ENCODE results near the gene VPS37D.
"Not testable (repeated sequence)": the region's sequence is repeated elsewhere in the genome, so short reads cannot be mapped to it uniquely, and the experiment has no call there.

VPS37D gene

GRCh38 chr7:73707045-73707631 is 39.5 kb downstream of the VPS37D start:
- no peak for DNase-seq

GRCh38 chr7:73708961-73709549 is 41.4 kb downstream of the VPS37D start:
- DNase-seq = no peak

- no peak for DNase-seq
These were observed 45.1 kb downstream of the VPS37D start for GRCh38 chr7:73712773-73713172.

- DNase-seq = not testable (repeated sequence)
These were observed 45.7 kb downstream of the VPS37D start for GRCh38 chr7:73713319-73713718.

- no peak for DNase-seq
These were observed 48.2 kb downstream of the VPS37D start for GRCh38 chr7:73715648-73716317.

- DNase-seq = no peak
These were observed 48.8 kb downstream of the VPS37D start for GRCh38 chr7:73716318-73716890.

- DNase-seq = no peak
These were observed 49.6 kb downstream of the VPS37D start for GRCh38 chr7:73717025-73717807.

GRCh38 chr7:73717991-73718405 is 50.4 kb downstream of the VPS37D start:
- DNase-seq = peak; percentile 59

- DNase-seq = no peak
These were observed 50.8 kb downstream of the VPS37D start for GRCh38 chr7:73718438-73718881.

GRCh38 chr7:73718905-73719805 is 51.5 kb downstream of the VPS37D start, which contains the start of gene STX1A:
STX1A (minus strand) TSS chr7:73719669; CDS start chr7:73719631, 38 bp downstream.
- DNase-seq = peak; percentile 63

GRCh38 chr7:73719806-73720169 is 52.2 kb downstream of the VPS37D start:
- no peak for DNase-seq

GRCh38 chr7:73720443-73720842 is 52.8 kb downstream of the VPS37D start:
- not testable (repeated sequence) for DNase-seq

- no peak for DNase-seq
These were observed 53.8 kb downstream of the VPS37D start for GRCh38 chr7:73721377-73721817.
